Astrocyte of the cerebellum (primary cell): ENCODE data around the gene CCDC167.

ENCODE experiments used
- DNase-seq: peaks from one replicate; pipeline ENCODE4 v3.0.0-alpha.2; 2011; ENCODE audit warnings: low read depth
- H3K4me3 ChIP-seq: 2 replicates; pipeline ENCODE4 v1.5.1; 2011; ENCODE audit warnings: mild to moderate bottlenecking, low read depth, low read length, moderate library complexity
- CTCF ChIP-seq: IDR thresholded peaks from 2 replicates; pipeline ENCODE4 v1.5.1; 2012; ENCODE audit warnings: low read length, low read depth, moderate library complexity, mild to moderate bottlenecking; ENCODE audit errors: missing control alignments
- in situ Hi-C: cut with HindIII; loops from 2 replicates; pipeline ENCODE4 v1.10.0; 2017; ENCODE audit warnings: low sequenced_read_pairs

CCDC167 gene

DNA sequence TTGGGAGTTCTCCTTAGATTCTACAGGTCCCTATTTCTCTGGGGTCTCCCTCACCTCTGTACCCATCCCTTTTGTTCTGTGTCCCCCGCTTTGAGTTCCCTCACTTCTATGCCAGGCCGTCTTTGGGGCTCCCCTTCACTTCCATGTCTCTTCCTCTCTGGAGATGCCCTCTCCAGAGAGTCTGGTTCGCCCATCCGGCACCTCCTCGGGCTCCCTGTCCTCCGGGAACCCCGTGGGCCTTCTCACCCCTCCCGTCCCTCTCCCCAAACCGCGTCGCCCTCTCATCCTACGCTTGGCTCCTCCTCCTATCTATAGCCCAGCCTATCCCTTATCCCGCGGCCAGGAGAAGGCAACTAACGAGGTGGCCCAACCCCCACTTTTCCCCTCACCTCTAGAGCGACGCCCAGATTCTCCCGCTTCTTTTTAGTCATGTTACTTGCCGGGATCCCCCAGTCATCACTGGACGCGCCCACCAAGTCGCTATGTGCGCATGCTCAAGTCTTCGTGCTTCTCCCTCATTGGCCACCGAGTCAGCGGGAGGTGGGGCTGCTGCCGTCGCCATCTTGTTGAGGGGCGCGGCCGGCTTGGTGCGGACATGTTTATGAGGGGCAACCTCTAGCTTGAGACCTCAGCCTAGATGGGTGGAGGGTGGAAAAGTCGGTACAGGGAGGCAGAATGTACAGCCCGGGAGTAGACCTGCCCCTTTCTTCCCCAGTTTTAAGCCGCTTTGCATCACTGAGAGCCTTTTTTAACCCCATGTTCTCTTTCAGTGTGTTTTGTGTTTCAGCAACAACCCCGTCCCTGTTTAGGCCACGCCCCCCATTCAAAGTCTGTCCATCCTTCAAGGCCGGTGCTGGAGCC lies at the start of gene CCDC167:
TSS of gene CCDC167 (minus strand) at position 461 of the 861 bp plus-strand sequence. CDS start at position 431, 30 bp downstream.
- TF ChIP-seq CTCF, result no peak
- peak within 1 kb of the TSS; percentile 73 for H3K4me3 ChIP-seq
- in situ Hi-C loops, result loop anchor here (25.0 kb wide), 1 partner anchor 163 kb away; no protein-coding TSS in a partner anchor
- peak; percentile 93 for DNase-seq

- H3K4me3 ChIP-seq, result no peak overlapping the region
- TF ChIP-seq CTCF, result no peak
- in situ Hi-C loops, result no loop called here
- no peak for DNase-seq
These were observed 49.5 kb upstream of the CCDC167 start for GRCh38 chr6:37549154-37549553.

GRCh38 chr6:37548067-37548674 lies 48.5 kb upstream of the CCDC167 start:
- H3K4me3 ChIP-seq, result no peak overlapping the region
- no peak for TF ChIP-seq CTCF
- in situ Hi-C loops, result no loop called here
- no peak for DNase-seq

DNA sequence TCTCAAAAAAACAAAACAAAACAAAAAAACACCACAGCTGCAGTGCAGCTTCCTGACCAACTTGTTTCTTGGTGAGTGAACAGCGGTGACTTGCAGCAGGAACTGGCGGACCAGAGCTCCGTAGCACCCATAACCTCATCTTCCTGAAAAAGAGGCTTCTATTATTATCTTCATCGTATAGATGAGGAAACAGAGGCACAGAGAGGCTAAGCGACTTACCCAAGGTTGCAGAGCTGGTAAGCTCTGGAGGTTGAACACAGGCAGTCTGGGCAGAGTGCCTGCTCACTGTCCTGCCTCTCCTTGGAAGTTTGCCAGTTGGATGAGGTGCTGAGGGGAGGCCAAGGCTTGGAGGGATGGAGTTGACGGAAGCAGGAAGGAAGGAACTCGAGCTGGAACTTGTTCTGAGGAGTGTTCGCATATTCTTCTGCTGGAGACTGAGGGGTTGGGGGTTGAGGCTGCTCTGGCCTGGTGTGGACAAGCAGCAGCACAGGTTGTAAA lies 47.9 kb upstream of the CCDC167 start:
- no peak for TF ChIP-seq CTCF
- no peak overlapping the region for H3K4me3 ChIP-seq
- in situ Hi-C loops, result no loop called here
- peak; percentile 57 for DNase-seq

DNA sequence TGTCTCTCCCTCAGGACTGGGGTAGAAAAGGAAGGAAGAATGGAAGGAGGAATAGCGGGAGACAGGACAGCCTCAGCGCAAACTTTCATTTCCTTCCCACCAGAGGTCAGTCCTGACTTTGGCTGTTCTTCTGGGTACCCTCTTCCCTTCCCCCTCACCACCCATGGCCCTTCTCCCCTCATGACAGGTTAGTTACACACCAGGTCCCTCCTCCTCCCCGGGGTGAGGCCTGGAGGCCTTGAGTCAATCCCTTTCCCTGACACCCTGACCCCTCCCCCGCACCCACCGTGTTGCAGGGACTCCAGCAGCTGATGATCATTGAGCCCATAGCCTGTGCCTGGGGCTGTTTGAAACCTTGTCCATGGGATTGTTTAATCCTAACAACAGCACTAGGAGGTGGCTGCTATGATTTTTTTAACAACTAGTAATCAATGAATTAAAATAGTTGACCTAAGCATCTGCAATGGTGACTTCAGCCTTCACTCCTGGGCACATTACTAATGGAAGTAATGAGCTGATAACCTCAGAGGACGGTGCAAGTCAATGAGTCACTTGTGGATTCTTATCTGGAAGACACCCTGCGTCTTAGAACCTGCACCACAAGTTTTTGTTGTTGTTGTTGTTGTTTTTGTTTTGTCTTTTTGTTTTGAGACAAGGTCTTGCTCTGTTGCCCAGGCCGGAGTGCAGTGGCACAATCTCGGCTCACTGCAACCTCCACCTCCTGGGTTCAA lies 46.6 kb upstream of the CCDC167 start:
- TF ChIP-seq CTCF, result no peak
- H3K4me3 ChIP-seq, result no peak overlapping the region
- DNase-seq, result no peak
- in situ Hi-C loops, result no loop called here

GRCh38 chr6:37544530-37544929 lies 44.8 kb upstream of the CCDC167 start:
- DNase-seq, result no peak
- TF ChIP-seq CTCF, result no peak
- H3K4me3 ChIP-seq, result no peak overlapping the region
- in situ Hi-C loops, result no loop called here
